Lower leg skin (tissue), 4 donors: Measurements from ENCODE around the gene AKAP6. TPM values are rescaled to one million over a fixed set of nuclear protein-coding genes. Genes with fewer than 3 reads are reported as not detected.

Source experiments
- DNase-seq, 2 donors: peaks; one replicate each; pipeline ENCODE4 v3.0.0-alpha.2; 2019; ENCODE audit warnings: low spot score in 2 of 2
- H3K4me3 ChIP-seq: fragments of 200-600 bp; sonication (generic); 2 replicates; pipeline ENCODE4 v1.5.1; 2017; ENCODE audit warnings: mild to moderate bottlenecking, low read depth; ENCODE audit not compliant: poor library complexity, severe bottlenecking
- POLR2A ChIP-seq, 2 donors: fragments of 450-650 bp; IDR thresholded peaks; one replicate each; pipeline ENCODE4 v1.6.1; 2016 to 2017; ENCODE audit warnings: antibody characterized with exemption in 2 of 2, mild to moderate bottlenecking in 1 of 2, moderate library complexity in 1 of 2
- WGBS, 2 donors: methylation state at CpG; one replicate each; pipeline ENCODE4 v1.1.5; 2018; 5-methylcytosine and 5-hydroxymethylcytosine counted together
- intact Hi-C: fragments of 100-400 bp; cut with DNase I; formaldehyde crosslinking; loops from one replicate; pipeline ENCODE4 v1.15.0; 2023; ENCODE audit warnings: low total_unique reads
- total RNA-seq, 4 donors: library from RNA; depleted of rRNA; stranded (reverse); fragments of >200 nt; gene quantifications; one replicate each; pipeline ENCODE4 v1.1.0, GENCODE V29; 2016
- TF ChIP-seq, protein P1 (sequence below), 3 donors: fragments of 450-650 bp; IDR thresholded peaks; one replicate each; pipeline ENCODE4 v1.5.1; 2016; ENCODE audit warnings: antibody characterized with exemption in 3 of 3, mild to moderate bottlenecking in 3 of 3, moderate library complexity in 2 of 3

The AKAP6 gene
- total RNA-seq, 4 donors from 2014 or later: 2.3 to 13.3 (median 3.6) TPM

- TF ChIP-seq, protein P1, sequence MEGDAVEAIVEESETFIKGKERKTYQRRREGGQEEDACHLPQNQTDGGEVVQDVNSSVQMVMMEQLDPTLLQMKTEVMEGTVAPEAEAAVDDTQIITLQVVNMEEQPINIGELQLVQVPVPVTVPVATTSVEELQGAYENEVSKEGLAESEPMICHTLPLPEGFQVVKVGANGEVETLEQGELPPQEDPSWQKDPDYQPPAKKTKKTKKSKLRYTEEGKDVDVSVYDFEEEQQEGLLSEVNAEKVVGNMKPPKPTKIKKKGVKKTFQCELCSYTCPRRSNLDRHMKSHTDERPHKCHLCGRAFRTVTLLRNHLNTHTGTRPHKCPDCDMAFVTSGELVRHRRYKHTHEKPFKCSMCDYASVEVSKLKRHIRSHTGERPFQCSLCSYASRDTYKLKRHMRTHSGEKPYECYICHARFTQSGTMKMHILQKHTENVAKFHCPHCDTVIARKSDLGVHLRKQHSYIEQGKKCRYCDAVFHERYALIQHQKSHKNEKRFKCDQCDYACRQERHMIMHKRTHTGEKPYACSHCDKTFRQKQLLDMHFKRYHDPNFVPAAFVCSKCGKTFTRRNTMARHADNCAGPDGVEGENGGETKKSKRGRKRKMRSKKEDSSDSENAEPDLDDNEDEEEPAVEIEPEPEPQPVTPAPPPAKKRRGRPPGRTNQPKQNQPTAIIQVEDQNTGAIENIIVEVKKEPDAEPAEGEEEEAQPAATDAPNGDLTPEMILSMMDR (IDR thresholded peaks at IDR 0.05): no peak
- TF ChIP-seq POLR2A (IDR thresholded peaks at IDR 0.05): no peak
- intact Hi-C loops: no loop called here
- DNase-seq: no peak
- WGBS, 2 donors: 83 to 87% methylated on average over 2 of the region's 2 CpGs
- H3K4me3 ChIP-seq: no peak overlapping the region
Measured at GRCh38 chr14:32637582-32637981, 308.5 kb downstream of the AKAP6 start.

DNA sequence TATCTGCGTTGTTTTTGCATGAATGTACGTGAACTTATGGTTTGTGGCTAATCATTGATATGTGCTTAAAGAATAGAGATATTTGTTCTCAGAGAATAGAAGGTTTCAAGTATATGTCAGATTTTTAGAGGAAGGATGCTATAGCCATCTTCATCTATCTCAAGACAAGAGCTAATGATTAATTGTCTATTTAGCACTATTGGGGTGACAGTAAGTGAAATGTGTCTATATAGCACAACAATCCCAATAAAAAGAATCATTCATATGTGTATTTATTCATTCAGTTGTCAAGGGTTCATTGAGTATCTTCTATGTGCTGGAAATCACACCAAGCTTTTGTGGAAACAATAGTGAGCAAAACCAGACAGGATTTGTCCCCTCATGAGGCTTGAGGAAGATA lies 310.1 kb downstream of the AKAP6 start:
- intact Hi-C loops: no loop called here
- WGBS, 2 donors: 96 to 98% methylated on average over 2 of the region's 2 CpGs
- DNase-seq: no peak
- TF ChIP-seq POLR2A (IDR thresholded peaks at IDR 0.05): no peak
- TF ChIP-seq, protein P1 (IDR thresholded peaks at IDR 0.05): no peak
- H3K4me3 ChIP-seq: no peak overlapping the region

DNA sequence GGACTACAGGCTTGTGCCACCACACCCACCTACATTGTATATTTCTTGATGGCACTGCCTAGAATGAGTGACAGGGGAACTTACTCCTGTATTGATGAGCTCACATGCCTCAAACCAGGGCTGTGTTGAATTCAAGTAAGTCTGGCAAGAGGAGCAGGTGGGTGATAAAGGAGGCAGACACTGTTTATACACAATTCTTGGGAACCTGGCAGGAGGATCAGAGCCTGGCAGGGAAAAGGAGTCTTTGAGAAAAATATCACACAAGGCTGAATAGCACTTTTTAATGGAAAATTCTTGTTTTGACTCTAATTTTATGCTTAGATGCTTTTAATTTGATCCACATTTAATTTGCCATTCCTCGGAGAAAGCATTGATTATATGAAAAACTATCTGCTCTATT lies 316.5 kb downstream of the AKAP6 start:
- no peak overlapping the region for H3K4me3 ChIP-seq
- 73 to 76% methylated on average over 1 of the region's 1 CpG for WGBS, 2 donors
- DNase-seq: no peak
- intact Hi-C loops: no loop called here
- TF ChIP-seq, protein P1 (IDR thresholded peaks at IDR 0.05): no peak
- no peak for TF ChIP-seq POLR2A (IDR thresholded peaks at IDR 0.05)

DNA sequence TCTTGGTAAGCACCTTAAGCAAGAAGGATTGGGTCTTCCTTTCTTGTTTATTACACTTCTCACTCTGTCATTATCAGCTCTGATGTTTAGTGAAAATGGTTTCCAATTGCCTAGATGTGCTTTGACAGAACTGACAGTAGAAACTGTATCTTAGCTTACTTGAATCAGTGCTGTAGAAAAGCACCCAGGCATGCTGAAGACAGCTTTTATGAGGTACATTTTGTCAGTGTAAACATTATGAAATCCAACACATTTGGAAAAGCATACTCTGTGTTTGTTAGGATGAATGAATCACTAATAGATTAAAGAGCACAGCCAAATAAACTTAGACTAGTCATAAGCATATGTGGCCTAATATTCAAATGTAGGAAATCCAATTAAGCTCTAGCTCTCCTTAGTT lies 319.3 kb downstream of the AKAP6 start:
- H3K4me3 ChIP-seq: no peak overlapping the region
- TF ChIP-seq POLR2A (IDR thresholded peaks at IDR 0.05): no peak
- TF ChIP-seq, protein P1 (IDR thresholded peaks at IDR 0.05): no peak
- intact Hi-C loops: no loop called here
- DNase-seq: no peak

DNA sequence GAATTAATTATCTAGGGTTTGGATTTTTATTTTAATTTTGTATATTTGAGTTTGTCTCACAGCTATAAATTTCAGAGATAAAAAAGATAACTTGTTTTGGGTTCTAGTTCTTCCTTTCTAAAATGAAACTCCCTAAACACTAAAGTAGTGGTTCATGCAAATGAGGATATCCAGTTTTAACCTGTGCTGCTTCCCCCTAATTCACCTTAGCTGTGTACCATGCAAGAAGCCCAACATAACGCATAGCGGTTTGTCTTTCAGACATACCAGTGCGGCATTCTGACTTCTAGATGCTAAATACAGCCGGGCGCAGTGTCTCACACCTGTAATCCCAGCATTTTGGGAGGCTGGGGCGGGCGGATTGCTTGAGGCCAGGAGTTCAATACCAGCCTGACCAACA lies 320.9 kb downstream of the AKAP6 start:
- intact Hi-C loops: no loop called here
- TF ChIP-seq, protein P1 (IDR thresholded peaks at IDR 0.05): no peak
- TF ChIP-seq POLR2A (IDR thresholded peaks at IDR 0.05): no peak
- no peak overlapping the region for H3K4me3 ChIP-seq
- no peak for DNase-seq
- WGBS, 2 donors: 96% methylated on average over 7 of the region's 7 CpGs

- no peak overlapping the region for H3K4me3 ChIP-seq
- TF ChIP-seq POLR2A (IDR thresholded peaks at IDR 0.05): no peak
- TF ChIP-seq, protein P1 (IDR thresholded peaks at IDR 0.05): no peak
- no peak for DNase-seq
- intact Hi-C loops: no loop called here
- 93 to 95% methylated on average over 3 of the region's 3 CpGs for WGBS, 2 donors
Measured at GRCh38 chr14:32650665-32651064, 321.6 kb downstream of the AKAP6 start.
